Epidermal melanocyte (primary cell): ENCODE measurements around the gene ZGPAT.

Experiments used
- DNase-seq: peaks from one replicate; pipeline ENCODE4 v3.0.0; 2011; ENCODE audit warnings: low spot score; ENCODE audit not compliant: insufficient read length

The ZGPAT gene

DNA sequence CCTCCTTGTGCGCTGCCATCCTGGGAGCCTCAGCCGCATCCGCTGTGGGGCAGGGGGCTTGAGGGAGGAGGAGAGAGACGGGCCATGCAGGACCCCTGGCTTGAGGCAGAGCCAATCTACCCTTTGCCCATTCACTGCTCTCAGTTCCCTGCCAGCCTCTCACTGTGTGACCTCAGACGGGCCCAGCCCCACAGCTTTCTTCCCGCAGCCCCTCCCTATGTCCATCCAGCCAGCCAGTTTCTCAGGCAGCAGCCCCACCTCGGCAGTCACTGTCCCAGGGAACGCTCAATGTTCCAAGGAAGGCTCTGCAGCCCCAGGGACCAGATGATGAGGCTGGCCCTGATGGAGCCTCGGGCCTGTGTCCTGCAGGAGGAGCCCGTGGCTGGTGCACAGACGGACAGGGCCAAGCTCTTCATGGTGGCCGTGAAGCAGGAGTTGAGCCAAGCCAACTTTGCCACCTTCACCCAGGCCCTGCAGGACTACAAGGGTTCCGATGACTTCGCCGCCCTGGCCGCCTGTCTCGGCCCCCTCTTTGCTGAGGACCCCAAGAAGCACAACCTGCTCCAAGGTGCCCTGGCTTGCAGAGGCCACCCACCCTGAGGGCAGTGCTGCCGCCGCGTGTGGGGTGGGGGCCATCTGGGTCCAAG lies 15.3 kb upstream of the ZGPAT start:
- no peak for DNase-seq

GRCh38 chr20:63693083-63693732 lies 14.6 kb upstream of the ZGPAT start:
- no peak for DNase-seq

DNA sequence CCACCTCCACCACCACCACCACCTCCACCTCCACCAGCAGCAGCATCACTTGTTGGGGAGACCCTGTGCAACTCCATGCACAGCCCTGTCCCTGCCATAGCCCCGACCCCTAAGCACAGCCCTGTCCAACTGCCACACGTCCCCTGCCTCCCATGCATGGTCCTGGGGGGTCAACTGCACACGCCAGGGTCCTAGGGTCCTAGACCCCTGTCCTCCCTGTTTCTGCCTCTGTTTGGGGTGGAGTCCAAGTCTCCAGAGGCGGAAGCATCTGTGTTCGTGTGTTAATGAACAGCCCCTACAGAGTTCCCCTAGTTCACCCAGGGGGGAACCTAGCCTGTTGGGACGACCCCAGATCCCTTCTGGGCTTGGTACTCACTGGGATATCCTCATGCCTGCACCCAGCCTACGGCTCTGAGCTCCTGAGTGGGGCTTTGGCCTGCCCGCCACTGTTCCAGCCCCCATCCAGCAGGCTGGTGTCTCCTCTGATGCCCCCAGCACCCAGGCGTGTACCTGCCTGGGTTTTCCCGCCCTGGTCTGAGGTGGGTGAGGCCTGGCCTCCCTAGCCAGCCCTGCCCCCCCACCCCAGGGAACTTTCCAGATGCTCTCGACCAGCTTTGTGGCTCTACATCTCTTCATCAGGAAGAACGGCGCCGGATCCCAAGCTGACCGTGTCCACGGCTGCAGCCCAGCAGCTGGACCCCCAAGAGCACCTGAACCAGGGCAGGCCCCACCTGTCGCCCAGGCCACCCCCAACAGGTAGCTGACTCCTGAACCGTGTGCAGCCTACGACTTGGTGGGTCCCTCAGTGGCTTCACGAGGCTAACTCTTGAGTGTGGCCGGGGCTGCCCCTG lies 13.9 kb upstream of the ZGPAT start:
- no peak for DNase-seq

DNA sequence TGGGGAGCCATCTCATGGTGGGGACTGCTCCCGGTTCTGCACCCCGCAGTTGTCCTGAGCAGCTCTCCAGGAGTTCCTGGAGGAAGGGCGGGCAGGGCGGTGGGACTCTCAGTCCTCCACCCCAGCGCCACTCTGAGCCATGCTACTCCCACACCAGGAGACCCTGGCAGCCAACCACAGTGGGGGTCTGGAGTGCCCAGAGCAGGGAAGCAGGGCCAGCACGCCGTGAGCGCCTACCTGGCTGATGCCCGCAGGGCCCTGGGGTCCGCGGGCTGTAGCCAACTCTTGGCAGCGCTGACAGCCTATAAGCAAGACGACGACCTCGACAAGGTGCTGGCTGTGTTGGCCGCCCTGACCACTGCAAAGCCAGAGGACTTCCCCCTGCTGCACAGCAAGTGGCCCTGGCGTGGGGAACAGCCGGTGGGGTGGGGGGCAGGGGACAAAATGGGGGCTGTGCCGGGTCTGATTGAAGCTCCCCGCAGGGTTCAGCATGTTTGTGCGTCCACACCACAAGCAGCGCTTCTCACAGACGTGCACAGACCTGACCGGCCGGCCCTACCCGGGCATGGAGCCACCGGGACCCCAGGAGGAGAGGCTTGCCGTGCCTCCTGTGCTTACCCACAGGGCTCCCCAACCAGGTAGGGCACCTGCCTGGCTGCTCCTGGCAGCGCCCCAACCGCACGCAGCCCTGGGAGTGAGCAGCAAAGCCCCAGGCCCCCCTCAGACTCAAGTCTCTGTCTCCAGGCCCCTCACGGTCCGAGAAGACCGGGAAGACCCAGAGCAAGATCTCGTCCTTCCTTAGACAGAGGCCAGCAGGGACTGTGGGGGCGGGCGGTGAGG lies 13.0 kb upstream of the ZGPAT start:
- no peak for DNase-seq

GRCh38 chr20:63695424-63696305 lies 12.2 kb upstream of the ZGPAT start:
- DNase-seq = no peak

DNA sequence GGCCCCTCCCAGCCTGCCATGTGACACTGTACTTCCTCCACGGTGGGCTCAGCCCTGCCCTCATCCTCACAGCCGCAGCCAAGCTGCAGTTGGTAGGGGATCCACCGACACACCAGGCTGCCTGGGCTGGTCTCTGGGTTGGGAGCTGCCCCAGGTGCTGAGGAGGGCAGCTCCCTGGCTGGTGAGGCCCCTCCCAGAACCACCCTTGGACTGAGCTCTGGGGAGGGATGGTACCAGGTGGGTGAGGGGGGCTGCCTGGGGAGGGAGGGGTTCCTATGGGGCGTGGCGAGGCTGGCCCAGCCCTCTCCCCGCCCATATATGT lies 11.6 kb upstream of the ZGPAT start:
- DNase-seq = no peak

GRCh38 chr20:63696628-63697356 lies 11.0 kb upstream of the ZGPAT start, which contains the start of gene TNFRSF6B:
TSS of gene TNFRSF6B (plus strand) at chr20:63696652. CDS start at chr20:63696768, 116 bp downstream.
- no peak for DNase-seq

- DNase-seq = no peak
Observed at GRCh38 chr20:63697357-63697867, 10.4 kb upstream of the ZGPAT start.

- DNase-seq = no peak
Observed at GRCh38 chr20:63697868-63698545, 9.8 kb upstream of the ZGPAT start.

DNA sequence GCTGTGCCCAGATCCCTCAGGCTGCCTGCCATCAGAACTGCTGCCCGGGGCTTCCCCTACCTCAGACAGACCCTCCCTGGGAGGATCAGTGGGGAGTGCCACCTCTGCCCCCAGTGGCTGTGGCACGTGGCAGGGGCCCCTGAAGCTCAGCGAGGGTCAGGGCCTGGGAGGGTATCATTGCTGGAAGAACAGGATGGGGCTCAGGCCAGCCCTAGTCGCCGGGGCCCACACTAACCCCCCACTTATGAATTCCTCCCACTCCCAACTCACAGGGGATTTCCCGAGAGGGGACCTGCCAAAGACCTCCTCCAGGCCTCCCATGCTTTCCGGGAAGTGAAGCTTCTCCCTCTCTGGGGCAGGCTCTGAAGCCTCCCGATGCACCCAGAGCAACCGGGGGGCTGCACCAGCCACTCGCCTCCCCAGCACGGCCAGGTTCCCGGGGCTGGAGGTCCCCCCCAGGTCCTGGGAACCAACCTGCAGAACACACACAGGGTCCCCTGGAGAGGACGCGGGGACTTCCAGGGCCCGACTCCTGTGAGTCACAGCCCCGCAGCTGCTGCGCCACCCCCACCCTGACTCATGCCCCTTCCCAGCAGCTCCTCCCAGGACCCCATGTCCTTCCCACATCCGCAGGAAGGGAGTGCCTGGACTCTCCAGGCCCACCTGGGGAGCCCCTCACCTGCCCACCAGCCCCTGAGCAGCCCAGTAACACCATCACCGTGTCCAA lies 8.9 kb upstream of the ZGPAT start:
- no peak for DNase-seq

- DNase-seq = no peak
Observed at GRCh38 chr20:63699466-63700198, 8.2 kb upstream of the ZGPAT start.

DNA sequence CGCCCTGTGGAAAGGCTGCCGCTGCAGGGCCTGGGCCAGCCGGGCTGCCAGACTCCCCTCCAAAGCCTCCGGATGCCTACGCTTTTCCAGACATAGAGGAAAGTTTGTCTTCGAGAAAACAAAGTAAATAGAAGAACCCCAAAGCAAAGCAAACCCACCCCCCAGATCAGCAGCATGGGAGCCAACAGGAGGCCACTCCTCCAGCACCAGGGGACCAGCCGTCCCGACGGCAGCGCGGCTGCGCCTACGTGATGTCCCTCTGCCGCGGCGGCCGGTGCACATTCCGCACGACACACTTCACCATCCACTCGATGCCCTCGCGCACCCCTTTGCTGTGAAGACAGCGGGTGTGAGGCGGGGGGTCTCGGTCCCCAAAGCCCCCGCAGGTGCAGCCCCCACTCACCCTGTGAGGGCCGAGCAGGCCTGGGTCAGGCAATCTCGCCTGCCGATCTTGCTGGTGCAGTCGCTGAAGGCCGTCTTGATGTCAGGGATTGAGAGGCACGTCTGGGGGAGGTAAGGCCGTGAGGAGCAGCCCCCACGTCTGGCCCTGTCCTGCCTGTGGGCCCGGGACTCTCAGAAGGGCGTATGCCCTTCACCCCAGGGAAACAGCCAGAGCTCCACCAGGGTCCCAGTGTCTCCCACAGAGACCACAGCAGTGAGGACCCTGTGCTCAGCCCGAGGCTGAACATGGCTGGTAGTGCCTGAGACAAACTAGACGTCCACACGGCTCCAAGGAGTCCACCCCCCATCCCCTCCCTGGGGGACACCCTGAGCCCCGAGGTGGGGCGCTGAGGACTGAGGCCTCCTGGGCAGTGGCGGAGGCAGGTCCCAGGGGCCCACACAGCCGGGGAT lies 7.4 kb upstream of the ZGPAT start:
- DNase-seq = no peak

DNA sequence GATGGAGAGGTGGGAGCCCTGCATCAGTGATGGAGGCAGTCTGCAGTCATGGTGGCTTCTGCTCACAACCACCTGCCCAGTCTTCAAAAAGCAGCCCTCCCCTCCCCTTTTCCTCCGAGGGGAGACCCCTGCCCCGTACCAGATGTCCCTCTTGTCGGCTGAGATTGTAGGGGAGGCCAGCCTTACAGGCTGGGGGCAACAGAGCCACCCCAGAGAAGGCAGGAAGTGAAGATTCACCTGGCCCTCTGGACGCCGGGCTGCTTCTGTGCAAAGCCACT lies 6.8 kb upstream of the ZGPAT start:
- DNase-seq = no peak

DNA sequence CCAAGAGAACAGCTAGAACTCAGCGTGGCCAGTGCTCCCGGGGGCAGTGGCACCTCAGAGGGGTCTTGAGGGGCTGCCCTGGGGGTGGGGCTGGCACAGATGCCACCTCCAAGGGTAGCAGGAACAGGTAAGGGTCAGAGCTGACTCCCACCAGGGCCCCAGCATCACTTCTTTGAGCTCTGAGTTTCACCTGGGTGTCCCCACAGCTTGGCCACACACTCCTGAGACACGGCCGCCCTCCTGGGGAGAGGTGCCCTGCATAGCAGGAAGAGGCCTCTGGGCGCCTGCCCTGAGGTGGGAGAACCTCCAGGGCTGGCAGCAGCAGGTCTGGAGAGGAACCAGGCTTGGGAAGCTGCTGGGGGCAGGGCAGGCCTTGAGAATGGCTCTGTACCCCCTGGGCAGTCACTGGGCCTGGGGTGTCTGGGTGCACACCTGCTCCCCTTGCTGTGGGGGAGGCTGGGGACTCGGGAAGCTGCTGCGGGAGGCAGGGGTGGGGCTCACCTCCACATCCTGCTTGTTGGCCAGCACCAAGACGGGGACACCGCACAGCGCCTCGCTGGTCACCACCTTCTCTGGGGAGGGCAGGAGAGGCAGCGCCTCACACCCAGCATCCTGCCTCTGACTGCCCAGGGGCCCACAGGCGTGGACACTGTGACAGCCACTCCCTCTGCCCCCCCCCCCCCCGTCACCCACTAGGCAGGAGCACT lies 6.4 kb upstream of the ZGPAT start:
- no peak for DNase-seq

- no peak for DNase-seq
Observed at GRCh38 chr20:63702036-63702665, 5.7 kb upstream of the ZGPAT start.
